ENCODE data around the gene B3GNT2.

The B3GNT2 gene

GRCh38 chr2:62204998-62205496 lies 9.1 kb downstream of the B3GNT2 start:
- DNase-seq (ENCODE audit: low spot score): no peak
- in situ Hi-C loops (cut with MboI; ENCODE audit: low pct_unique_long_range_greater_than_20kb, low sequenced_read_pairs, unreplicated experiment): loop anchor here (25.0 kb wide), 1 partner anchor 207 kb away; no protein-coding TSS in a partner anchor
- no peak for TF ChIP-seq CTCF (IDR thresholded peaks at IDR 0.05; ENCODE audit: extremely low read depth, insufficient read depth, missing control alignments)

GRCh38 chr2:62205554-62205953 lies 9.6 kb downstream of the B3GNT2 start:
- DNase-seq (ENCODE audit: low spot score): no peak
- no peak for TF ChIP-seq CTCF (IDR thresholded peaks at IDR 0.05; ENCODE audit: extremely low read depth, insufficient read depth, missing control alignments)
- in situ Hi-C loops (cut with MboI; ENCODE audit: low pct_unique_long_range_greater_than_20kb, low sequenced_read_pairs, unreplicated experiment): loop anchor here (25.0 kb wide), 1 partner anchor 207 kb away; no protein-coding TSS in a partner anchor

GRCh38 chr2:62206024-62206423 lies 10.1 kb downstream of the B3GNT2 start:
- no peak for DNase-seq (ENCODE audit: low spot score)
- no peak for TF ChIP-seq CTCF (IDR thresholded peaks at IDR 0.05; ENCODE audit: extremely low read depth, insufficient read depth, missing control alignments)
- in situ Hi-C loops (cut with MboI; ENCODE audit: low pct_unique_long_range_greater_than_20kb, low sequenced_read_pairs, unreplicated experiment): loop anchor here (25.0 kb wide), 1 partner anchor 206 kb away; no protein-coding TSS in a partner anchor

- no peak for TF ChIP-seq CTCF (IDR thresholded peaks at IDR 0.05; ENCODE audit: extremely low read depth, insufficient read depth, missing control alignments)
- in situ Hi-C loops (cut with MboI; ENCODE audit: low pct_unique_long_range_greater_than_20kb, low sequenced_read_pairs, unreplicated experiment): loop anchor here (25.0 kb wide), 1 partner anchor 205 kb away; no protein-coding TSS in a partner anchor
- DNase-seq (ENCODE audit: low spot score): no peak
These were observed 11.6 kb downstream of the B3GNT2 start for GRCh38 chr2:62207491-62207890.

- TF ChIP-seq CTCF (IDR thresholded peaks at IDR 0.05; ENCODE audit: extremely low read depth, insufficient read depth, missing control alignments): no peak
- no peak for DNase-seq (ENCODE audit: low spot score)
- in situ Hi-C loops (cut with MboI; ENCODE audit: low pct_unique_long_range_greater_than_20kb, low sequenced_read_pairs, unreplicated experiment): loop anchor here (25.0 kb wide), 1 partner anchor 204 kb away; no protein-coding TSS in a partner anchor
These were observed 12.3 kb downstream of the B3GNT2 start for GRCh38 chr2:62208074-62208757.

- in situ Hi-C loops (cut with MboI; ENCODE audit: low pct_unique_long_range_greater_than_20kb, low sequenced_read_pairs, unreplicated experiment): loop anchor here (25.0 kb wide), 1 partner anchor 204 kb away; no protein-coding TSS in a partner anchor
- TF ChIP-seq CTCF (IDR thresholded peaks at IDR 0.05; ENCODE audit: extremely low read depth, insufficient read depth, missing control alignments): no peak
- DNase-seq (ENCODE audit: low spot score): no peak
These were observed 12.8 kb downstream of the B3GNT2 start for GRCh38 chr2:62208758-62209114.

Measured in GM13977 (cell line).